ENCODE results near the gene ASF1B. TPM values are rescaled to one million over a fixed set of nuclear protein-coding genes. Genes with fewer than 3 reads are reported as not detected.

Gene ASF1B
- total RNA-seq, 1 experiment from 2014 or later: 67.4 TPM

GRCh38 chr19:14160017-14160703, 23.8 kb upstream of the ASF1B start:
- H3K27me3 ChIP-seq (ENCODE audit: insufficient read depth, low read depth): no peaks in the 10 kb centered on the region
- no peaks in the 10 kb centered on the region for H3K36me3 ChIP-seq (ENCODE audit: low read depth)
- no peak overlapping the region for H3K4me2 ChIP-seq
- H3K27ac ChIP-seq: no peak overlapping the region
- no peaks in the 10 kb centered on the region; the same call in 1 of the 2 replicates for H3F3A ChIP-seq (ENCODE audit: insufficient read depth, low read depth)
- no peaks in the 10 kb centered on the region for H3K9me3 ChIP-seq (ENCODE audit: insufficient read depth, low read depth)
- H3K4me3 ChIP-seq: no peak overlapping the region
- ChIA-PET CTCF (interaction anchor here (0.6 kb wide), 1 partner anchor 53 kb away, joined by 3 read pairs; no protein-coding TSS in a partner anchor), POLR2A (ENCODE audit: unreplicated experiment) (no interaction called here)
- no peak for DNase-seq
- no peaks in the 10 kb centered on the region for H3K79me2 ChIP-seq (ENCODE audit: low read depth)
- no peaks in the 10 kb centered on the region for H3K4me1 ChIP-seq (replicated peaks; ENCODE audit: insufficient read depth)
- H2AFZ ChIP-seq: no peak overlapping the region
- TF ChIP-seq, protein P1, sequence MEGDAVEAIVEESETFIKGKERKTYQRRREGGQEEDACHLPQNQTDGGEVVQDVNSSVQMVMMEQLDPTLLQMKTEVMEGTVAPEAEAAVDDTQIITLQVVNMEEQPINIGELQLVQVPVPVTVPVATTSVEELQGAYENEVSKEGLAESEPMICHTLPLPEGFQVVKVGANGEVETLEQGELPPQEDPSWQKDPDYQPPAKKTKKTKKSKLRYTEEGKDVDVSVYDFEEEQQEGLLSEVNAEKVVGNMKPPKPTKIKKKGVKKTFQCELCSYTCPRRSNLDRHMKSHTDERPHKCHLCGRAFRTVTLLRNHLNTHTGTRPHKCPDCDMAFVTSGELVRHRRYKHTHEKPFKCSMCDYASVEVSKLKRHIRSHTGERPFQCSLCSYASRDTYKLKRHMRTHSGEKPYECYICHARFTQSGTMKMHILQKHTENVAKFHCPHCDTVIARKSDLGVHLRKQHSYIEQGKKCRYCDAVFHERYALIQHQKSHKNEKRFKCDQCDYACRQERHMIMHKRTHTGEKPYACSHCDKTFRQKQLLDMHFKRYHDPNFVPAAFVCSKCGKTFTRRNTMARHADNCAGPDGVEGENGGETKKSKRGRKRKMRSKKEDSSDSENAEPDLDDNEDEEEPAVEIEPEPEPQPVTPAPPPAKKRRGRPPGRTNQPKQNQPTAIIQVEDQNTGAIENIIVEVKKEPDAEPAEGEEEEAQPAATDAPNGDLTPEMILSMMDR (conservative IDR thresholded peaks at IDR 0.05): no peak
- TF ChIP-seq EZH2 (IDR thresholded peaks at IDR 0.05; ENCODE audit: low read depth): no peak
- no peaks in the 10 kb centered on the region for H4K20me1 ChIP-seq (ENCODE audit: insufficient read depth)
- no peaks in the 10 kb centered on the region for H3K9me2 ChIP-seq (ENCODE audit: insufficient read depth)
- BruUV-seq (replicated peaks): no TSS peak
- intact Hi-C loops (cut with micrococcal nuclease; ENCODE audit: unreplicated experiment): no loop called here

- Histone ChIP-seq H3K9me3 (ENCODE audit: insufficient read depth, low read depth) (no peaks in the 10 kb centered on the region), H3K79me2 (ENCODE audit: low read depth) (no peaks in the 10 kb centered on the region), H3K36me3 (ENCODE audit: low read depth) (no peaks in the 10 kb centered on the region), H3K4me2 (no peak overlapping the region), H3K27ac (no peak overlapping the region), H3K4me3 (no peak overlapping the region), H2AFZ (no peak overlapping the region), H3K9me2 (ENCODE audit: insufficient read depth) (no peaks in the 10 kb centered on the region), H3F3A (ENCODE audit: insufficient read depth, low read depth) (peaks cover 4% of the 10 kb centered on the region; the same call in 1 of the 2 replicates), H3K27me3 (ENCODE audit: insufficient read depth, low read depth) (no peaks in the 10 kb centered on the region), H3K4me1 (replicated peaks; ENCODE audit: insufficient read depth) (no peaks in the 10 kb centered on the region), H4K20me1 (ENCODE audit: insufficient read depth) (no peaks in the 10 kb centered on the region)
- intact Hi-C loops (cut with micrococcal nuclease; ENCODE audit: unreplicated experiment): no loop called here
- no peak for DNase-seq
- BruUV-seq (replicated peaks): no TSS peak
- ChIA-PET CTCF (no interaction called here), POLR2A (ENCODE audit: unreplicated experiment) (no interaction called here)
- TF ChIP-seq, protein P1 (conservative IDR thresholded peaks at IDR 0.05): no peak
- no peak for TF ChIP-seq EZH2 (IDR thresholded peaks at IDR 0.05; ENCODE audit: low read depth)
These were observed 22.7 kb upstream of the ASF1B start for GRCh38 chr19:14159059-14159458.

DNA sequence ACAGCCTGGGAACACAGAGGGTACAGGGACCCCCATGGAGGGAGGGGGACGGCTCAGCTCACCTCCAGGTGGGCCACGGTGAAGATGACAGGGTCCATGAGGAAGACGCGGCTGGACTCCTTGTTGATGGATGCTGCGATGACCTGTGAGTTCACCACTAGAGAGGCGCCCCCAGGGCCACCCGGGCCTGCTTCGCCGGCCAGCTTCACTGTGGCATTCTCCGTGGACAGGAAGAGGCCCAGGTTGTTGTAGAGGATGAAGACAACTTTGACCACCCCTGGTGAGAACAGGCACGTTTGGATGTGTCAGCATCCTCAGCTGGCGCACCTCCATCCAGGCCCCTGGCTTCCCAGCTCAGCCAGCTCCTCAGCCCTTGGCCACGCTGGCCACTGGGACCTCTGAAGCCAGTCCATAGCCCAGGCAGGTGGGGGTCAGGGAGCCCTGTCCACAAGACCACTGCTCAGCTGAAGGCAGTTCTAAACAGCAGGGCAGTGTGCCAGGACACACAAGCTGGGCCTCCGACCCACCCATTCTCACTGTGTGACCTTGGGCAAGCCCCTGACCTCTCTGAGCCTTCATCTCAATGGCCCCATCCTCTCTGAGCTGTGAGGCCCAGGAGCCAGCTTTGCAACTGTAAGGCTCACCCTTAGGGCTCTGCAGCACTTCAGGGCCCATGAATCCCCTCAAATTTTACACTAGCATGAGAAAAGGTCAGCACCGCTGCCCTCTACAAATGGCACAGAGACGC, 22.1 kb upstream of the ASF1B start:
- intact Hi-C loops (cut with micrococcal nuclease; ENCODE audit: unreplicated experiment): no loop called here
- POLR2A ChIA-PET (ENCODE audit: unreplicated experiment): no interaction called here
- TF ChIP-seq, protein P1 (conservative IDR thresholded peaks at IDR 0.05): no peak
- TF ChIP-seq EZH2 (IDR thresholded peaks at IDR 0.05; ENCODE audit: low read depth): no peak

More for the DNA sequence above, 22.1 kb upstream of the ASF1B start:
- no peak overlapping the region for H2AFZ ChIP-seq
- H3K27me3 ChIP-seq (ENCODE audit: insufficient read depth, low read depth): no peaks in the 10 kb centered on the region
- H3K4me2 ChIP-seq: no peak overlapping the region
- no peak overlapping the region for H3K4me3 ChIP-seq
- DNase-seq: no peak
- no peak overlapping the region for H3K27ac ChIP-seq
- no TSS peak for BruUV-seq (replicated peaks)
- CTCF ChIA-PET: no interaction called here
- H3F3A ChIP-seq (ENCODE audit: insufficient read depth, low read depth): peaks cover 4% of the 10 kb centered on the region; the same call in 1 of the 2 replicates
- no peaks in the 10 kb centered on the region for H3K79me2 ChIP-seq (ENCODE audit: low read depth)
- H3K9me3 ChIP-seq (ENCODE audit: insufficient read depth, low read depth): no peaks in the 10 kb centered on the region
- no peaks in the 10 kb centered on the region for H3K4me1 ChIP-seq (replicated peaks; ENCODE audit: insufficient read depth)
- no peaks in the 10 kb centered on the region for H3K36me3 ChIP-seq (ENCODE audit: low read depth)
- no peaks in the 10 kb centered on the region for H3K9me2 ChIP-seq (ENCODE audit: insufficient read depth)
- no peaks in the 10 kb centered on the region for H4K20me1 ChIP-seq (ENCODE audit: insufficient read depth)
